ENCODE data around the gene FAF1.
A peak's percentile ranks its signal among the peaks of the same experiment; 100 is the strongest.
"Not testable (repeated sequence)": the region's sequence is repeated elsewhere in the genome, so short reads cannot be mapped to it uniquely, and the experiment has no call there.

FAF1 gene

DNA sequence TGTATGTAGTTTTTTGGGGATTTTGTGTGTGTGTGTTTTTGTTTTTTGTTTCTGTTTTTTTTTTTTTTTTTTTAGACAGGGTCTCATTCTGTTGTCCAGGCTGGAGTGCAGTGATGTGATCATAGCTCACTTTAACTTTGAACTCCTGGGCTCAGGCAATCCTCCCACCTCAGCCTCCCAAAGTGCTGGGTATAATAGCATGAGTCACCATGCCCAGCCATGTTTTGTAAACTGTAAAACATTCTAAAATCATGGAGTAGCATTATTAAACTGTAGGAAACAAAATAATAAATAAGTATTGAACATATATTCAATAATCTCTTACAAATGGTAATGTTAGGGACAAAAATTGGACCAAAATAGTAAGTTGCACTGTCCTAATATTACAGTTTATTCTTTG is 124.0 kb downstream of the FAF1 start:
- no peak for DNase-seq

- DNase-seq = no peak
Observed at GRCh38 chr1:50833216-50833615, 126.9 kb downstream of the FAF1 start.

GRCh38 chr1:50832167-50832566 is 127.9 kb downstream of the FAF1 start:
- DNase-seq = no peak

- no peak for DNase-seq
Observed at GRCh38 chr1:50831300-50832061, 128.6 kb downstream of the FAF1 start.

DNA sequence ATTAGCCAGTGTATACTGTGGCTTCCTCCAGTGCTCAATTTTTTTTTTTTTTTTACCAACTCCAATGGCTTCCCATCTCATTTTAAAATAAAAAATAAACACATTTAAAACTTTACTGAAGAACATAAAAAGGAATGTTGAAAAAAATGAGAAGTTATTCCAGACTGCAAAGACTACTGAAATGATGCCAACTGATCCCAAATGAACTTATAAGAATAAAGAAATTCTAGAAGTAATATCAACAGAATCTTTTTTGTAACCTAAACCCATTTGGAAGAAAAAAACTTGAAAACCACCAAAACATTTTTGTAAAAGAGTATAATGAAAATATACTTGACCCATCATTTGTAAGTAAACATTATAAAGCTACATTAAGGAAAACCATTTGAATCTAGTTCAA is 129.4 kb downstream of the FAF1 start:
- DNase-seq = no peak

DNA sequence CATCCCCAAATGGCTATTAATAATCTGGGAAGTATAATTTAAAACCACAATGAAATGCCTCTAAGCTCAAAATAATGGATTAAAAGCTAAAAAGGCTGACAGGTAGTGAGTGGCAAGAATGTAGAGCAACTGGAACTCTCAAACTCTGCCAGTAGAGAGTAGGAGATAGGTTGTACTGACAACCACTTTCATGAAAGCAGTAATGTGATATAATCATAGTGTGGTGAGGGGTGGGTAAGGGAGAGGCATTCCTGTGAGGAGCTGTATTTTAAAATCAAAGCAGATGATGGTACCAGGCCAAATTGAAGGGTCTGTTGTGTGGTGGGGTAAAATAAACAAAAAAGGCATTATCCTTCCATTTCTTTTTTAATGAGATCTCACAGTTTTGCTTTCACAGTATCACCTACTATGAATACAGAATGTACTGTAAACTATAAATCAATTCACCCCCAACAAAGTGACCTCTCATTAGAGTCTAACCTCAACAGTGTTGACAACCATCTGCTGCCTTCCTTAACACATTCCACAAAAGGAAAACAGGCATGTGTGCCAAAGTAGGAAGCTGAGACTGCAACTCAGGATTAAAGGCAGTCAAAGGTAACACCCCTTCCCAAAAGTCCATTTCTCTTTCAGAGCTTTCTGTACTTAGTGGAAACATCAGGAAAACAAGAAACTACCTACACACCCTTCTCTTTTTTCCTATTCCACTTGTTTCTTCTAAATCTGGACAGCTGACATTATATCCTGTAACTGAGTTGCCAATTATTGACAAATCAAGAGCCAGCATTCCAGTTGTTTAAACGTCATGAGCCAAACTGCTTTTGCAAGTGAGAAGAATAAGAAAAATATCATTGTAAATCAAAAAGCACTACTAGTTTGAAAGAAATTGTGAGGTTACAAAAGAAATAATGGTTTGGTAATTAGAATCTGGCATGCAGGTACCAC is 130.8 kb downstream of the FAF1 start:
- DNase-seq = no peak

DNA sequence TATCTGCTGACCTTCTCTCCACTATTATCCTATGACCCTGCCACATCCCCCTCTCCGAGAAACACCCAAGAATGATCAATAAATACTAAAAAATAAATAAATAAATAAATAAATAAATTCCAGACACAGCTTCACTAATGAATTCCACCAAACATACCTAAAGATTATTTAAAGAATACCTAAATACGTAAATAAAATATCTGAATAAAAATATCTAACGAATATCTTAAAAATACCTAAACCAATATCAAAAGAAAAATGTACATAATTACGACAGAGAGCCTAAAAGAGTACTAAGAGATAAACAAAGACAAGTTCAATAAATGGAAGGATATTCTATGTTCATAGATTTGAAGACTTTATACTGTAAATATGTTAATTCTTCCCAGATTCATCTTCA is 132.5 kb downstream of the FAF1 start:
- DNase-seq = no peak

- not testable (repeated sequence) for DNase-seq
Observed at GRCh38 chr1:50826792-50827191, 133.3 kb downstream of the FAF1 start.

GRCh38 chr1:50822035-50822776 is 137.9 kb downstream of the FAF1 start:
- DNase-seq = no peak

DNA sequence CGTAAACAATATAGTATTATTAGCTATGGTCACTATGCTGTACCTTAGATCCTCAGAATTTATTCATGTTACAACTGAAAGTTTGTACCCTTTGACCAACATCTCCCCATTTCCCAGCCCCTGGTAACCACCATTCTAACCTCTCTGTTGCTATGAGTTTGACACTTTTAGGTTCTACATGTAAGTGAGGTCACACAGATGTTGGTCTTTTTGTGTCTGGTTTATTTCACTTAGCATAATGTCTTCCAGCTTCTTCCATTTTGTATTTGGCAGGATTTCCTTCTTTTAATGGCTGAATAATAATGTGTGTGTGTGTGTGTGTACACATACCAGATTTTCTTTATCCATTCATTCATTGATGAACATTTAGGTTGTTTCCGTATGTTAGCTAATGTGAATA is 139.5 kb downstream of the FAF1 start:
- DNase-seq = no peak

- no peak for DNase-seq
Observed at GRCh38 chr1:50812346-50812745, 147.7 kb downstream of the FAF1 start.

DNA sequence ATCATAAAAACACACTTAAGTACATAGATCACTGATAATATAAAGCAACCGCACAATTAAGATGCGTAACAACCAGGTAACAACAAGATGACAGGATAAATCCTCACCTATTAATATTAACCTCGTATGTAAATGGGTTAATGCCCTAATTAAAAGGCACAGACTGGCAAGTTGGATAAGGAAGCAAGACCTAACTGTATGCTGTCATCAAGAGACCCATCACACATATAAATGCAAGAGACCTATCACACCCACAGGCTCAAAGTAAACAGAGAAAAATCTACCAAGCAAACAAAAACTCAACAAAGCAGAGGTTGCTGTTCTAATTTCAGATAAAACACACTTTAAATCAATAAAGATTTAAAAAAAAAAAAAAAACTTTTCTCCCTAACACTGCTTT is 151.8 kb downstream of the FAF1 start:
- DNase-seq = no peak

GRCh38 chr1:50796272-50796671 is 163.8 kb downstream of the FAF1 start:
- DNase-seq = no peak

DNA sequence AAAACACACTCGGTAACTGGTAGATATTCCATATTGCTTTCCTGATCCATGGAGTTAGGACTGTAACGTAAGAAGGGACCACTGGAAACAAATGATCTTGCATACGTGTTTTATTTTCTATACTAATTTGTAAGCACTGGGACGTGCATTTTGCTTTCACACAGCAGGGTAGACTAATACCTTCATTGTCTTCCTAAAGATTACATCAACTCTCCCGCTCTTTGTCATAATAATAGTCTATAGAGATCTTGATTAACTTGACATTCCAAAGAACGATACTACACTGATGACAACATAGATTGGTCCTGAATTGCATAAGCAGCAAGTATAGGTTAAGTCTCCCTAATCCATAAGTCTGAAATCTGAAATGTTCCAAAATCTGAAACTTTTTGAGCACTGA is 166.5 kb downstream of the FAF1 start:
- no peak for DNase-seq

DNA sequence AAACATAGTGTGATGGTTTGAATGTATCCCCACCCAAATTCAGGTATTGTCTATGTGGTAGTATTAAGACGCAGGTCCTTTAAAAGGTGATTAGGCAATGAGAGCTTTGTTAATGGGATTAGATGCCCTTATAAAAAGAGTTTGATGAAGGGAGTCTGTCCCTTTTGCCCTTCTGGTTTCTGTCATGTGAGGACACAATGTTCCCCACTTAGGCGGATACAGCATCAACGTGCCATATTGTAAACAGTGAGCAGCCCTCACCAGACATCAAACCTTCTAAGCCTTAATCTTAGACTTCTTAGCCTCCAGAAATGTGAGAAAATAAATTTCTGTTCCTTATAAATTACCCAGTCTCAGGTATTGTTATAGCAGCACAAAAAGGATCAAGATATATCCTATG is 172.8 kb downstream of the FAF1 start:
- no peak for DNase-seq

- DNase-seq = no peak
Observed at GRCh38 chr1:50783286-50783685, 176.8 kb downstream of the FAF1 start.

- no peak for DNase-seq
Observed at GRCh38 chr1:50780797-50781196, 179.3 kb downstream of the FAF1 start.

- no peak for DNase-seq
Observed at GRCh38 chr1:50779801-50780200, 180.3 kb downstream of the FAF1 start.

- no peak for DNase-seq
Observed at GRCh38 chr1:50775740-50776139, 184.3 kb downstream of the FAF1 start.

GRCh38 chr1:50774759-50775351 is 185.2 kb downstream of the FAF1 start:
- DNase-seq = peak; percentile 61

GRCh38 chr1:50766688-50767087 is 193.4 kb downstream of the FAF1 start:
- DNase-seq = no peak

GRCh38 chr1:50756543-50756942 is 203.5 kb downstream of the FAF1 start:
- not testable (repeated sequence) for DNase-seq

DNA sequence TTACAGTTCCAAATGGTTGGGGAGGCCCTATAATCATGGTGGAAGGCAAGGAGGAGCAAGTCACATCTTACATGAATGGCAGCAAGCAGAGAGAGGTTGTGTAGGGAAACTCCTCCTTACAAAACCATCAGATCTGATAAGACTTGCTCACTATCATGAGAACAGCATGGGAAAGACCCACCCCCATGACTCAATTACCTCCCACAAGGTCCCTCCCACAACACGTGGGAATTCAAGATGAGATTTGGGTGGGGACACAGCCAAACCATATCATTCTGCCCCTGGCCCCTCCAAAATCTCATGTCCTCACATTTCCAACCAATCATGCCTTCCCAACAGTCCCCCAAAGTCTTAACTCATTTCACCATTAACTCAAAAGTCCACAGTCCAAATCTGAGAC is 205.3 kb downstream of the FAF1 start:
- DNase-seq = not testable (repeated sequence)

All from NCI-H1092 treated with DMSO at 0.1 percent for 48 hours (cell line).